Mesothelial cell of epicardium (in vitro differentiated cells): ENCODE data around the gene NFRKB. TPM values are rescaled to one million over a fixed set of nuclear protein-coding genes. Genes with fewer than 3 reads are reported as not detected.

Experiments
- DNase-seq, 2 experiments: peaks; one replicate each; pipeline ENCODE4 v3.0.0; 2021; ENCODE audit warnings: low spot score in 2 of 2; ENCODE audit not compliant: unreplicated experiment in 2 of 2
- H3K27ac Mint-ChIP-seq: 2 replicates; pipeline ENCODE4 v1.8.0; 2021; ENCODE audit warnings: mixed read lengths
- H3K27me3 Mint-ChIP-seq: 2 replicates; pipeline ENCODE4 v1.8.0; 2021; ENCODE audit warnings: low read depth, mixed read lengths
- H3K36me3 Mint-ChIP-seq: 2 replicates; pipeline ENCODE4 v1.8.0; 2021; ENCODE audit warnings: mixed read lengths
- H3K4me1 Mint-ChIP-seq: 2 replicates; pipeline ENCODE4 v1.8.0; 2021; ENCODE audit warnings: mixed read lengths
- H3K4me3 Mint-ChIP-seq: 2 replicates; pipeline ENCODE4 v1.8.0; 2021; ENCODE audit warnings: mild to moderate bottlenecking, moderate library complexity, mixed read lengths
- H3K9me3 Mint-ChIP-seq: 2 replicates; pipeline ENCODE4 v1.8.0; 2021; ENCODE audit warnings: mixed read lengths
- CTCF ChIP-seq: fragments of 200-600 bp; sonication (generic); IDR thresholded peaks from one replicate; pipeline ENCODE4 v1.5.0; 2021; ENCODE audit warnings: antibody characterized with exemption; ENCODE audit not compliant: unreplicated experiment
- total RNA-seq: library from RNA; stranded (reverse); gene quantifications from 3 replicates; pipeline ENCODE4 v1.2.1, GENCODE V29; 2021

Gene NFRKB
- total RNA-seq, 1 donor from 2014 or later, result 53.6 TPM

DNA sequence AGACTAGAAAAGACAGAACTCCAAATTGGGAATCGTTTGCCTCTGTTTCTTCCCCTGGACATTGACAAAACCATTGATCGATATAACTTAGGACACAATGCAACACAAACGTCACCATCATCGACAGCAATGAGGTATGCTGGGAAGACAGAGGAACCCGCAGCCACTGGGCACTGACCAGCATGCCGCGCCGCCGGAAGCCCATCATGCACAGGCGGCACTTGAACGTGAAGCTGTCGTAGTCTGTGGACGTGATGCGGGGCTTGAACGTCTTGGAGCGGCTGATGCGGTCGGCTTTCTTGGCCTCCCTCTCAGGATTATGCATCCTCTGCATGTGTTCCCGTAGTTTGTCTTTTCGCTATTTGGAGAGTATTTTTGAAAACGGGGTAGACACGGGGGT, 23.0 kb upstream of the NFRKB start:
- Mint-ChIP-seq H3K9me3 (no peaks in the 10 kb centered on the region), H3K36me3 (peaks cover 25% of the 10 kb centered on the region), H3K27me3 (no peaks in the 10 kb centered on the region), H3K4me3 (no peak overlapping the region), H3K4me1 (peaks cover under 1% of the 10 kb centered on the region), H3K27ac (no peak overlapping the region)
- no peak for DNase-seq
- no peak for TF ChIP-seq CTCF

- Mint-ChIP-seq H3K4me1 (no peaks in the 10 kb centered on the region), H3K36me3 (peaks cover 28% of the 10 kb centered on the region), H3K4me3 (no peak overlapping the region), H3K27ac (no peak overlapping the region), H3K9me3 (no peaks in the 10 kb centered on the region), H3K27me3 (no peaks in the 10 kb centered on the region)
- DNase-seq, result no peak
- no peak for TF ChIP-seq CTCF
Measured at GRCh38 chr11:129917231-129917630, 21.9 kb upstream of the NFRKB start.

DNA sequence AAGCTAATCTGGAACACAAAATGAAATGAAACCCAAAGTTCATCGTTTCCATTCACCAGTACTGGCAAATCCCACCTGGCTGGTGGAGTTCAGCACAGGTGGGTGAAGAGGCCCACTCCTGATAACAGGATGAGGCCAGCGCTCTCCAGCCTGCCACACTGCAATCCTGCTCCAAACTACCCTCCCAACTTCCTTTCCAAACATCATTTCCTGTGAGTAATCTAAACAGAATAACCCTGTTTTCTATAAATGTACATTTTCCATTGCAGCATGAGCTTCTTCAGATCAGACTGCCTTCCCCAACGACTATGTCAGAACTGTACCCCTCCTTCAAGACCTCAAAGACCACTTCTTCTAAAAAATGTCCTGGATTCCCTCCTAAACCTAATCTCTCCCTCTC, 15.9 kb upstream of the NFRKB start:
- no peak for TF ChIP-seq CTCF
- Mint-ChIP-seq H3K27me3 (no peaks in the 10 kb centered on the region), H3K9me3 (no peaks in the 10 kb centered on the region), H3K4me1 (peaks cover 3% of the 10 kb centered on the region), H3K4me3 (no peak overlapping the region), H3K27ac (no peak overlapping the region), H3K36me3 (peaks cover 35% of the 10 kb centered on the region)
- DNase-seq, result no peak

- H3K27me3 Mint-ChIP-seq, result no peaks in the 10 kb centered on the region
- H3K4me3 Mint-ChIP-seq, result no peak overlapping the region
- no peak for TF ChIP-seq CTCF
- peaks cover 3% of the 10 kb centered on the region for H3K4me1 Mint-ChIP-seq
- no peak overlapping the region for H3K27ac Mint-ChIP-seq
- DNase-seq, result no peak
- H3K9me3 Mint-ChIP-seq, result no peaks in the 10 kb centered on the region
- H3K36me3 Mint-ChIP-seq, result peaks cover 40% of the 10 kb centered on the region
Measured at GRCh38 chr11:129910360-129910759, 15.0 kb upstream of the NFRKB start.

DNA sequence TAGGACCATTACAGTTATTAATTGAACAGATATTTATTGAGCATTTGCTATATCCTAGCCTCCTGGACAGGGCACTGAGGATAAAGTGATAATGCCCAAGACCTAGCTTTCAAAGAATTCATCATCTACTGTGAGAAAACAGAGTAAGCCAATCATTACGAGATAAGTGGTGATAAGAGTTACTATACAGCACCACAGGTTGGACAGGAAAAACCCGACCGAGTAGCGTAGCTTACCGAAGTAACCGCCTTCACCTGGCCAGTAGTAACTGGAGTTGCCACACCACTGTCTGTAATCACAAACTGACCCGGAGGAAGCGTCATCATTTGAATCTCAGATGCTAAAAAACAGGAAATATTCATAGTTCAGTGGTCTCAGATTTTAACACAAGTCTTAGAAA, 10.0 kb upstream of the NFRKB start:
- Mint-ChIP-seq H3K36me3 (peaks cover 39% of the 10 kb centered on the region), H3K4me1 (no peaks in the 10 kb centered on the region), H3K27ac (no peak overlapping the region), H3K4me3 (no peak overlapping the region), H3K9me3 (no peaks in the 10 kb centered on the region), H3K27me3 (no peaks in the 10 kb centered on the region)
- DNase-seq, result no peak
- no peak for TF ChIP-seq CTCF

DNA sequence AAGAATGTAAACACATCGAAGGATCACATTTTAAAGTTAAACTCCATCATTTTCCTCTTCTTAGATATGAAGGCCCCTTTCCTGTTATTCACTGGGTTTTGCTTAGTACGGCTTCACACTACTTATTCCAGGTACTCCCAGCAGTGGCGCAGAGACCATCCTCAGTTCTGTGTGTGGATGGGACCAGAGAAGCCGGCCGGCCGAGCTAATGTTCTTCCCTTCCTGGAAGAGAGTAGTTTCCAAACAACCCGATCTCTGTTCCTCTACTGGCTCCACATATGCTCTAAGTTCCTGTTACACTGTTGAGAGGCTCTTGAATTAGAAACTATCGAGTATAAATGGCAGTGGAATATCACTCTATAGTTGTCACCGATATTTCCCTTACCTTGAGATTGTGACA, 684 bp upstream of the NFRKB start:
- no peak for TF ChIP-seq CTCF
- Mint-ChIP-seq H3K27me3 (no peaks in the 10 kb centered on the region), H3K4me3 (peak overlapping the region; percentile 91), H3K9me3 (no peaks in the 10 kb centered on the region), H3K27ac (peak overlapping the region; percentile 93), H3K36me3 (peaks cover 19% of the 10 kb centered on the region), H3K4me1 (peaks cover 18% of the 10 kb centered on the region)
- no peak for DNase-seq
